Measurements from ENCODE around the gene UBE2I.
"Not testable (repeated sequence)": the region's sequence is repeated elsewhere in the genome, so short reads cannot be mapped to it uniquely, and the experiment has no call there.

The UBE2I gene

DNA sequence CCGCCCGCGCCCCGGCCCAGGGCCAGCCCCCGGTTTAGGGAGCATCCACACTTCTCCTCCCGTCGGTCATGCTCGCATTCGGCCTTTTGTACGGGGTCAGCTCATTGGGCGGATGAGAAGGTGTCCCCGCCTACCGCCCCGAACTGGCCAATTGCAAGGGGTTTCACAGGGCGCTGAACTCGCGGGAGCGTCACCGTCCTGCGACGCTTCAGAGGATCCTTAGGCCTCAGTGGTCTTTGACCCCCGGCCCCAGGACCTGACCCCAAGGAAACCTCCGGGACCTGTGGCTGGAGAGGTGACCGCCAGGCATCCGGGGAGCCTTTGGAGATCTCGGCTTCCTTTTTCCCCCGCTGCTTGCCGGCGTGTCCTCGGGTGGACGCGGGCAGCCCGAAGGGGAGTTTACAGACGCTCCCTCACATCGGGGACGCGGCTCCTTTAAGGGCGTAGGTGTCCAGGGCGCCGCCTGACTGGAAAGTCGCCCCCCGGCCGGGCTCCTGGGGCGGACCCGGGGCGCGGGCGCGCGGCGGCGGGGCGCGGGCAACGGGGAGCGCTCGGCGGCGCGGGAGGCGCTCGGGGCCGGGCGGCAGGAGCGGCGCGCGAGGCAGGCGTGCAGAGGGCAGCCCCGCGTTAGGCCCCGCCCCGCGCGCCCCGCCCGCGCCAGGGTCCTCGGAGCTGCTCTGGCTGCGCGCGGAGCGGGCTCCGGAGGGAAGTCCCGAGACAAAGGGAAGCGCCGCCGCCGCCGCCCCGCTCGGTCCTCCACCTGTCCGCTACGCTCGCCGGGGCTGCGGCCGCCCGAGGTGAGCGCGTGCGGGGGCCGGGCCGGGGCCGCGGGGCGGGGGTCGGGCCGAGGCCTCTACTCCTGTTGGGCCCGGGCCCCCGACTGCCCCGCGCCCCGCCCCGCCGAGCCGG lies at the start of gene UBE2I:
UBE2I (plus strand) TSS at position 660 of the 909 bp plus-strand sequence. CDS start 4,395 bp downstream, outside the sequence.
- peak; percentile 83 for ATAC-seq
- Mint-ChIP-seq H3K9me3 (no peaks in the 10 kb centered on the region), H3K27ac (peak within 1 kb of the TSS; percentile 100), H3K4me1 (peaks cover 64% of the 10 kb centered on the region), H3K4me3 (peak within 1 kb of the TSS; percentile 95 to 98), H3K27me3 (no peaks in the 10 kb centered on the region)
- peak; percentile 99 to 100 for DNase-seq

GRCh38 chr16:1259760-1260068 lies 49.7 kb upstream of the UBE2I start:
- Mint-ChIP-seq H3K4me1 (peaks cover 12% of the 10 kb centered on the region), H3K27ac (no peak overlapping the region), H3K27me3 (peaks cover 49% of the 10 kb centered on the region), H3K9me3 (peaks cover 6 to 8% of the 10 kb centered on the region in 2 donors), H3K4me3 (no peak overlapping the region)
- ATAC-seq (no peak), DNase-seq (no peak)

DNA sequence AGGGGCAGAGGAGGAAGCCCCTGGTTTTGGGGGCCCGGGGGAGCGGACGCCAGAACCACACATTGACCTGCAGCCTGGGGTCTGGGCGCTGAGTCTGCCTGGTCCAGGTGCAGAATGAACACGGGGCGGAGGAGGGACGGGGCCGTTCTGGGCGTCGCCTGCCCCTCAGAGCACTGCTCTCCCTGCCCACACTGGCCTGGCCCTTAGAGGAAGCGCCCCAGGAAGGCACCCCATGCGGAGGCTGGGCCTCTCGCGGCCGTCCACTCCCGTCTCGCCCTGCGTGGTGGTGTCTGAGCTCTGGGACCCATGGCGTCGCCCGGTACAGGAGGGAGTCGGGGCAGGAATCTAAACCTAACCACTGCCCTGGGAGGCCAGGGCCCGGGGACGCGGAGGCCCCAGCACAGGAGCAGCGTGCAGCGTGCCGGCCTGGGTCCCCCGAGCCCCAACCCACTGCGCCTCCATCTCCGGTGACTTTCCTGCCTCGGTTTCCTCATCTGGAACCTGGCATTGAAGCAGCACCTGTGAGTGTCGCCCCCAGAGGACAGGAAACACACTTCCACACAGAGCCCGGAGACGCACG lies 49.2 kb upstream of the UBE2I start:
- H3K4me3 Mint-ChIP-seq = peak overlapping the region in 1 of 2 donors; percentile 57
- H3K4me1 Mint-ChIP-seq = peaks cover 12% of the 10 kb centered on the region
- H3K27me3 Mint-ChIP-seq = peaks cover 49% of the 10 kb centered on the region
- no peak for DNase-seq
- H3K27ac Mint-ChIP-seq = no peak overlapping the region
- ATAC-seq = no peak
- H3K9me3 Mint-ChIP-seq = peaks cover 9 to 11% of the 10 kb centered on the region in 2 donors

- no peak for DNase-seq
Measured at GRCh38 chr16:1261131-1261892, 48.1 kb upstream of the UBE2I start.

DNA sequence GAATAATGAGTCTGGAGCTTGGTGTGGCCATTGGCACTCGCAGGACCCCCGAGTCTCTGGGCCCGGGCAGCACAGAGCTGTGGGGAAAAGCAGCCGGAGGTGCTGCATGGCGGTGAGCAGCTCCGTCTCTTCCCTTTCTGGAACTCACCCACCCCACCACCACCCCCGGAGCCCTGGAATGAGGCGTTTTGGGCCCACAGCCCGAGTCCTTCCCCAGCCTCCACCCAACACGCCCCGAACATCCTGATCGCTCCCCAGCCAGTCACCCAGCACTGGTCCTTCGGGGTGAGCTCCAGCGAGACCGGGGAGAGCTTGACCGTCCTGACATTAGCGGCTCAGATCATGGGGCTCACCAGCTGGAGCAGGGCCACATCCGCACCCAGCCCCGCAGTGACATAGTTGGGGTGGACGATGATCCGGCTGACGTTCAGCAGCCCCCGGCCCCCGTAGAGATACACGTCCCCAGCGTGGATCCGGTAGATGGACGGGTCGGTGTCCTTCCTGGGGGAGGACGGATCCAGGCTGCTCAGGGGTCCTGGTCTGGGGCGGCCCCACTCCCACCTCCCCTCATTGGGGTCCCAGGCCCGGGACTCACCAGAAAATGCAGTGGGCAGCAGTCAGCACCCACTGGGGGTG lies 47.1 kb upstream of the UBE2I start:
- H3K27me3 Mint-ChIP-seq = peaks cover 49% of the 10 kb centered on the region
- H3K4me3 Mint-ChIP-seq = no peak overlapping the region
- DNase-seq (no peak), ATAC-seq (no peak)
- H3K27ac Mint-ChIP-seq = no peak overlapping the region
- H3K4me1 Mint-ChIP-seq = peaks cover 12% of the 10 kb centered on the region
- H3K9me3 Mint-ChIP-seq = peaks cover 9 to 11% of the 10 kb centered on the region in 2 donors

More at GRCh38 chr16:1261131-1261892, 48.1 kb upstream of the UBE2I start:
- Mint-ChIP-seq H3K4me3 (peak overlapping the region in 1 of 2 donors; percentile 57), H3K27me3 (peaks cover 49% of the 10 kb centered on the region), H3K4me1 (peaks cover 12% of the 10 kb centered on the region), H3K9me3 (peaks cover 9 to 11% of the 10 kb centered on the region in 2 donors), H3K27ac (no peak overlapping the region)
- no peak for ATAC-seq

DNA sequence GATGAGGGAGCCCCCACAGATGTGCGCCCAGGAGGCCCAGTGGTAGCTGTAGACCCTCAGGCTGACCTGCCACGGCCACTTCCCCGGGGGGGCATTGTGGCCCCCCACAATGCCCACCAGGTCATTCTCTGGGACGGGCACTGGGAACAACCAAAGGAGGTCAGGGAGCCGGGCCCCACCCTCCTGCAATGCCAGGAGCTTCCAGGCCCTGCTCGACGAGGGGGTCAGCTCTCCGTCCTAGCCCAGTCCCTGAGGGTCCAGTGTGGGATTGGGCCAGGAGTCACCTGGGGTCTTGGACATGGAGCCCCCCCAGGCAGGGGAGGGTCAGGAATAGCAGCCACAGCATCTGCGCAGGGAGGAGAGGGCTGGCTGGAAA lies 46.6 kb upstream of the UBE2I start:
- no peak overlapping the region for H3K4me3 Mint-ChIP-seq
- DNase-seq (no peak), ATAC-seq (no peak)
- H3K27me3 Mint-ChIP-seq = peaks cover 49% of the 10 kb centered on the region
- H3K9me3 Mint-ChIP-seq = peaks cover 9 to 11% of the 10 kb centered on the region in 2 donors
- H3K4me1 Mint-ChIP-seq = peaks cover 12% of the 10 kb centered on the region
- no peak overlapping the region for H3K27ac Mint-ChIP-seq

- ATAC-seq (no peak), DNase-seq (no peak)
- Mint-ChIP-seq H3K4me1 (peaks cover 10% of the 10 kb centered on the region), H3K27me3 (peaks cover 41% of the 10 kb centered on the region), H3K27ac (no peak overlapping the region), H3K9me3 (peaks cover 9 to 11% of the 10 kb centered on the region in 2 donors), H3K4me3 (no peak overlapping the region)
Measured at GRCh38 chr16:1263591-1264344, 45.7 kb upstream of the UBE2I start.

- no peak overlapping the region for H3K4me3 Mint-ChIP-seq
- ATAC-seq (no peak), DNase-seq (no peak)
- no peak overlapping the region for H3K27ac Mint-ChIP-seq
- peaks cover 4% of the 10 kb centered on the region for H3K4me1 Mint-ChIP-seq
- H3K9me3 Mint-ChIP-seq = peaks cover 9 to 11% of the 10 kb centered on the region in 2 donors
- H3K27me3 Mint-ChIP-seq = peaks cover 34% of the 10 kb centered on the region
Measured at GRCh38 chr16:1264345-1265089, 44.9 kb upstream of the UBE2I start.

- no peak for ATAC-seq
- no peak for DNase-seq
- H3K4me3 Mint-ChIP-seq = no peak overlapping the region
- peak overlapping the region in 1 of 2 donors; percentile 42 for H3K27ac Mint-ChIP-seq
- peaks cover 27% of the 10 kb centered on the region for H3K27me3 Mint-ChIP-seq
- H3K9me3 Mint-ChIP-seq = peaks cover 9 to 11% of the 10 kb centered on the region in 2 donors
- H3K4me1 Mint-ChIP-seq = peaks cover 4% of the 10 kb centered on the region
Measured at GRCh38 chr16:1265090-1265630, 44.3 kb upstream of the UBE2I start.

DNA sequence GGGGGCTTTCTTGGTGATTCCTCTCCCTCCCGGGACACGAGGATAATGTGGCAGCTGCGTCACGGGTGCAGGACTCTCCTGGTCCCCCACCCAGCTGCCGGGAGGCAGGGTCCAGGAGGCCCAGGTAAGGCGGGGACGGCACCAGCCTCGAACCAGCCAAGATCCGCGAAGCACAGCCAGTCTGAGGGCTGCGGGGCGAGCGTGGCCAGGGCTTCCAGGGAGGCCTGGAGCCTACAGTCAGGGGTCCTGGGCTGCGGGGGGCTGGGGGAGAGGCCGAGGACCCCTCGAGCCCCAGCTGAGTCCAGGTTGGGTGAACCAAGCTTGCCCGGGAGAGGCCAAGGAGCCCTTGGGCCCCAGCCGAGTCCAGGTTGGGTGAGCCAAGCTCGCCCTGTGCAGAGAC lies 43.6 kb upstream of the UBE2I start:
- peaks cover 9 to 11% of the 10 kb centered on the region in 2 donors for H3K9me3 Mint-ChIP-seq
- H3K4me1 Mint-ChIP-seq = peaks cover under 1% of the 10 kb centered on the region
- no peak overlapping the region for H3K4me3 Mint-ChIP-seq
- no peak overlapping the region for H3K27ac Mint-ChIP-seq
- DNase-seq = no peak
- no peak for ATAC-seq
- peaks cover 21% of the 10 kb centered on the region for H3K27me3 Mint-ChIP-seq

DNA sequence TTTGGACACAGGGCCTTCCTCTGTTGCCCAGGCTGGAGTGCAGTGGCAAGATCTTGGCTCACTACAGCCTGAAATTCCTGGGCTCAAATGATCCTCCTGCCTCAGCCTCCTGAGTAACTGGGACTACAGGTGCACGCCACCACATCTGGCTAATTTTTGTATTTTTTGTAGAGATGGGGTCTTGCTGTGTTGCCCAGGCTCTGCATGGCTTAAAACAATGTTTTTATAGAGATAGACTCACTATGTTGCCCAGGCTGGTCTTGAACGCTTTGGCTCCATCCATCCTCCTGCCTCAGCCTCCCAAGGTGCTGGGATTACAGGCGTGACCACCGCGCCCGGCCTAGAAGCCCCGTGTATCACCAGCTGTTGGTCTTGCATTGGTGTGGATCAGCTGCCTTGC lies 40.0 kb upstream of the UBE2I start:
- not testable (repeated sequence) for DNase-seq, H3K4me3 Mint-ChIP-seq, H3K9me3 Mint-ChIP-seq, H3K4me1 Mint-ChIP-seq, H3K27ac Mint-ChIP-seq, ATAC-seq
- H3K27me3 Mint-ChIP-seq = peaks cover 24% of the 10 kb centered on the region

DNA sequence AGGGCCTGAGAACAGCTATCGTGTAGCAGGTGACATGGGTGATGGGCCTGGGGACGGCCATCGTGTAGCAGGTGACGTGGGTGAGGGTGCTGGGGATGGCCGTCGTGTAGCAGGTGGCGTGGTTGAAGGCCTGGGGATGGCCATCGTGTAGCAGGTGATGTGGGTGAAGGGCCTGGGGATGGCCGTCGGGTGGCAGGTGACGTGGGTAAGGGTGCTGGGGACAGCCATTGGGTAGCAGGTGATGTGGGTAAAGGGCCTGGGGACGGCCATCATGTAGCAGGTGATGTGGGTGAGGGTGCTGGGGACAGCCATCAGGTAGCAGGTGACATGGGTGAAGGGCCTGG lies 38.1 kb upstream of the UBE2I start:
- H3K4me1 Mint-ChIP-seq = peaks cover 7% of the 10 kb centered on the region
- H3K27ac Mint-ChIP-seq = no peak overlapping the region
- ATAC-seq (no peak), DNase-seq (no peak)
- H3K27me3 Mint-ChIP-seq = peaks cover 42% of the 10 kb centered on the region
- no peaks in the 10 kb centered on the region for H3K9me3 Mint-ChIP-seq
- H3K4me3 Mint-ChIP-seq = no peak overlapping the region

GRCh38 chr16:1271724-1272413 lies 37.6 kb upstream of the UBE2I start:
- ATAC-seq, H3K4me1 Mint-ChIP-seq, DNase-seq, H3K9me3 Mint-ChIP-seq, H3K4me3 Mint-ChIP-seq: not testable (repeated sequence)
- H3K27me3 Mint-ChIP-seq = peaks cover 45% of the 10 kb centered on the region
- H3K27ac Mint-ChIP-seq = peak overlapping the region in 1 of 2 donors; percentile 19

Data from stimulated activated naive CD8-positive, alpha-beta T cell treated with anti-CD3 and anti-CD28 coated beads, Interleukin-15, amount 100 ng/mL, for 72 hours (primary cell).